GM21381 (cell line): ENCODE data around the gene SNURF.
"Not testable (repeated sequence)": the region's sequence is repeated elsewhere in the genome, so short reads cannot be mapped to it uniquely, and the experiment has no call there.

Experiments
- ATAC-seq: cut with Tn5 transposase; IDR thresholded peaks from one replicate; pipeline ENCODE4 v1.9.1; 2021; ENCODE audit warnings: mild to moderate bottlenecking, moderate library complexity; ENCODE audit not compliant: unreplicated experiment

Gene SNURF

GRCh38 chr15:24966364-24967103 is 11.7 kb downstream of the SNURF start:
- ATAC-seq: no peak

- no peak for ATAC-seq
Measured at GRCh38 chr15:24971052-24971451, 16.3 kb downstream of the SNURF start.

DNA sequence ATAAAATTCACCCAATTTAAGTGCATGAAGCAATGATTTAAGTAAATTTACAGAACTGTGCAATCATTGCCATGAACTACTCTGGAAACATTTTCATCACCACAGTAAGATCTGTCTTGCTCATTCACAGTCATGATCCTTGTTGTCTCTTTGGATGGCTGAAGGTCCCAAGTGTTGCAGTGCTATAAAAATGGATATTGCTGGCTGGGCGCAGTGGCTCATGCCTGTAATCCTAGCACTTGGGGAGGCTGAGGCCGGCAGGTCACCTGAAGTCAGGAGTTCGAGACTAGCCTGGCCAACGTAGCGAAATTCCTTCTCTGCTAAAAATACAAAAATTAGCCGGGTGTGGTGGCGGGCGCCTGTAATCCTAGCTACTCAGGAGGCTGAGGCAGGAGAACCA is 17.0 kb downstream of the SNURF start:
- ATAC-seq: no peak

GRCh38 chr15:24972707-24973106 is 17.9 kb downstream of the SNURF start:
- not testable (repeated sequence) for ATAC-seq

DNA sequence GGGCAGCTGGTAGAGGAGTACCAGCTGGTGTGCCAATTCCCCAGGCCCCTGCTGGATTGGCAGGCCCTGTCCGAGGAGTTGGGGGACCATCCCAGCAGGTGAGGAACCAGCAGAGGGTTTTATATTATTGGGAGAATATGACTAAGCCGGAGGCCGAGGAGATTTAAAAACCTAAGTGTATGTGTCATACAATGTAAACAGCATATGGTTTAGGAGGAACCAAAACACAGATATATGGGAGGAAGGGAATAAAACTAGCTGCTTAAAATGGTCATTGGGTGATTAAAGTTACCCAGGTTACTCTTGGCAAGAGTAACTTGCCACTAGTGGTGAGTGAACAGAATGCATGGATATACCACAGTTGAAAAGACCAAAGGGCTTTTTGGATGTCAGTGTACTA is 22.1 kb downstream of the SNURF start:
- ATAC-seq: no peak

- no peak for ATAC-seq
Measured at GRCh38 chr15:24977686-24978085, 22.9 kb downstream of the SNURF start.

DNA sequence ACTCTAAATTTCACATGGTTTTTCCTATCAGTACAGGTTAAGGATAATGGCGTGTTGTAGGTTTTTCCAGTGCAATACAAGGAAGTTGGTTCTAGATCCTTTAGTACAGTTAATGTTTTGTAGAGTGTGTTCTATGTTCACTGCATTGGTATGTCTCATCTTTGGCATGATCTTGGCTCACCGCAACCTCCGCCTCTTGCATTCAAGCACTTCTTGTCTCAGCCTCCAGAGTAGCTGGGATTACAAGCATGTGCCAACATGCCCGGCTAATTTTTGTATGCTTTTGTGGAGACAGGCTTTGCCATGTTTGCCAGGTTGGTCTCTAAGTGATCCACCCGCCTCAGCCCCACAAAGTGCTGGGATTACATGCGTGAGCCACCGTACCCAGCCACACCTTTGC is 30.4 kb downstream of the SNURF start:
- ATAC-seq: no peak

GRCh38 chr15:24986653-24987052 is 31.9 kb downstream of the SNURF start:
- ATAC-seq: no peak
